Measurements from ENCODE around the gene NKX1-2.
"Not testable (repeated sequence)": the region's sequence is repeated elsewhere in the genome, so short reads cannot be mapped to it uniquely, and the experiment has no call there.

NKX1-2 gene

GRCh38 chr10:124451276-124451675 lies 1.4 kb upstream of the NKX1-2 start:
- no peak for DNase-seq (ENCODE audit: low read depth)

- no peak for DNase-seq (ENCODE audit: low read depth)
Observed at GRCh38 chr10:124450783-124451057, 885 bp upstream of the NKX1-2 start.

- no peak for DNase-seq (ENCODE audit: low read depth)
Observed at GRCh38 chr10:124449170-124450011, 444 bp downstream of the NKX1-2 start.

GRCh38 chr10:124448696-124449169 lies 1.1 kb downstream of the NKX1-2 start:
- no peak for DNase-seq (ENCODE audit: low read depth)

- no peak for DNase-seq (ENCODE audit: low read depth)
Observed at GRCh38 chr10:124447751-124448466, 1.9 kb downstream of the NKX1-2 start.

- no peak for DNase-seq (ENCODE audit: low read depth)
Observed at GRCh38 chr10:124446830-124447750, 2.7 kb downstream of the NKX1-2 start.

GRCh38 chr10:124441694-124442093 lies 8.1 kb downstream of the NKX1-2 start:
- DNase-seq (ENCODE audit: low read depth) = not testable (repeated sequence)

GRCh38 chr10:124436191-124436638 lies 13.6 kb downstream of the NKX1-2 start:
- no peak for DNase-seq (ENCODE audit: low read depth)

GRCh38 chr10:124435683-124436082 lies 14.2 kb downstream of the NKX1-2 start:
- not testable (repeated sequence) for DNase-seq (ENCODE audit: low read depth)

GRCh38 chr10:124433461-124433860 lies 16.4 kb downstream of the NKX1-2 start:
- DNase-seq (ENCODE audit: low read depth) = no peak

- DNase-seq (ENCODE audit: low read depth) = no peak
Observed at GRCh38 chr10:124430077-124430476, 19.8 kb downstream of the NKX1-2 start.

GRCh38 chr10:124429576-124429975 lies 20.3 kb downstream of the NKX1-2 start:
- no peak for DNase-seq (ENCODE audit: low read depth)

- DNase-seq (ENCODE audit: low read depth) = no peak
Observed at GRCh38 chr10:124428207-124428777, 21.5 kb downstream of the NKX1-2 start.

GRCh38 chr10:124425227-124425962 lies 24.4 kb downstream of the NKX1-2 start:
- no peak for DNase-seq (ENCODE audit: low read depth)

GRCh38 chr10:124423813-124424212 lies 26.0 kb downstream of the NKX1-2 start:
- DNase-seq (ENCODE audit: low read depth) = no peak

- no peak for DNase-seq (ENCODE audit: low read depth)
Observed at GRCh38 chr10:124422742-124423141, 27.1 kb downstream of the NKX1-2 start.

- no peak for DNase-seq (ENCODE audit: low read depth)
Observed at GRCh38 chr10:124420254-124420653, 29.6 kb downstream of the NKX1-2 start.

GRCh38 chr10:124419635-124420034 lies 30.2 kb downstream of the NKX1-2 start:
- DNase-seq (ENCODE audit: low read depth) = no peak

GRCh38 chr10:124418726-124419501 lies 30.9 kb downstream of the NKX1-2 start, which contains the start of gene OAT:
Gene OAT, minus strand, starts transcription at chr10:124418923. Its CDS starts 6,752 bp downstream, at chr10:124412171.
- DNase-seq (ENCODE audit: low read depth) = peak; percentile 90

Data from stromal cell of bone marrow (primary cell).